Tibial nerve (tissue), 4 donors: ENCODE results near the gene DHX30.

ENCODE experiments used
- EP300 ChIP-seq, 2 donors: sonication (generic); formaldehyde crosslinking; IDR thresholded peaks; one replicate each; pipeline ENCODE4 v1.6.1; 2017; ENCODE audit warnings: antibody characterized with exemption in 2 of 2, mild to moderate bottlenecking in 1 of 2
- TF ChIP-seq, protein P1 (sequence below), 5 experiments: fragments of 200-600 bp in 3 of 5; fragments of 450-650 bp in 2 of 5; sonication (generic) in 3 of 5; IDR thresholded peaks; one replicate each; pipeline ENCODE4 v1.5.1; 2016 to 2019; ENCODE audit warnings: antibody characterized with exemption in 5 of 5, mild to moderate bottlenecking in 3 of 5, moderate library complexity in 2 of 5

GRCh38 chr3:47856669-47857068 lies 53.7 kb downstream of the DHX30 start:
- TF ChIP-seq, protein P1, sequence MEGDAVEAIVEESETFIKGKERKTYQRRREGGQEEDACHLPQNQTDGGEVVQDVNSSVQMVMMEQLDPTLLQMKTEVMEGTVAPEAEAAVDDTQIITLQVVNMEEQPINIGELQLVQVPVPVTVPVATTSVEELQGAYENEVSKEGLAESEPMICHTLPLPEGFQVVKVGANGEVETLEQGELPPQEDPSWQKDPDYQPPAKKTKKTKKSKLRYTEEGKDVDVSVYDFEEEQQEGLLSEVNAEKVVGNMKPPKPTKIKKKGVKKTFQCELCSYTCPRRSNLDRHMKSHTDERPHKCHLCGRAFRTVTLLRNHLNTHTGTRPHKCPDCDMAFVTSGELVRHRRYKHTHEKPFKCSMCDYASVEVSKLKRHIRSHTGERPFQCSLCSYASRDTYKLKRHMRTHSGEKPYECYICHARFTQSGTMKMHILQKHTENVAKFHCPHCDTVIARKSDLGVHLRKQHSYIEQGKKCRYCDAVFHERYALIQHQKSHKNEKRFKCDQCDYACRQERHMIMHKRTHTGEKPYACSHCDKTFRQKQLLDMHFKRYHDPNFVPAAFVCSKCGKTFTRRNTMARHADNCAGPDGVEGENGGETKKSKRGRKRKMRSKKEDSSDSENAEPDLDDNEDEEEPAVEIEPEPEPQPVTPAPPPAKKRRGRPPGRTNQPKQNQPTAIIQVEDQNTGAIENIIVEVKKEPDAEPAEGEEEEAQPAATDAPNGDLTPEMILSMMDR (IDR thresholded peaks at IDR 0.05) = no peak
- TF ChIP-seq EP300 (IDR thresholded peaks at IDR 0.05) = no peak
